NAMALWA (cell line): ENCODE data around the gene PIGV.
A peak's percentile ranks its signal among the peaks of the same experiment; 100 is the strongest.
"Not testable (repeated sequence)": the region's sequence is repeated elsewhere in the genome, so short reads cannot be mapped to it uniquely, and the experiment has no call there.

Experiments used
- DNase-seq: peaks from one replicate; pipeline ENCODE4 v3.0.0-alpha.2; 2015; ENCODE audit warnings: low spot score

The PIGV gene

GRCh38 chr1:26794391-26794790 lies 6.6 kb downstream of the PIGV start:
- DNase-seq, result no peak

- DNase-seq, result no peak
These were observed 9.9 kb downstream of the PIGV start for GRCh38 chr1:26797627-26798026.

GRCh38 chr1:26799479-26800142 lies 11.9 kb downstream of the PIGV start:
- no peak for DNase-seq

- DNase-seq, result not testable (repeated sequence)
These were observed 16.2 kb downstream of the PIGV start for GRCh38 chr1:26803932-26804331.

GRCh38 chr1:26810105-26810504 lies 22.4 kb downstream of the PIGV start:
- peak; percentile 92 for DNase-seq

GRCh38 chr1:26811057-26811456 lies 23.3 kb downstream of the PIGV start:
- no peak for DNase-seq

GRCh38 chr1:26811708-26812107 lies 24.0 kb downstream of the PIGV start:
- no peak for DNase-seq

- no peak for DNase-seq
These were observed 26.6 kb downstream of the PIGV start for GRCh38 chr1:26814377-26814776.

- DNase-seq, result no peak
These were observed 27.1 kb downstream of the PIGV start for GRCh38 chr1:26814893-26815292.

- DNase-seq, result peak; percentile 93
These were observed 33.1 kb downstream of the PIGV start for GRCh38 chr1:26820784-26821269.

- DNase-seq, result no peak
These were observed 35.1 kb downstream of the PIGV start for GRCh38 chr1:26822737-26823395.

- DNase-seq, result no peak
These were observed 37.0 kb downstream of the PIGV start for GRCh38 chr1:26824731-26825130.

- peak; percentile 65 for DNase-seq
These were observed 38.7 kb downstream of the PIGV start, which contains the start of gene ZDHHC18 for GRCh38 chr1:26826261-26827105. Gene ZDHHC18 (plus strand): TSS chr1:26826688. CDS start chr1:26826805, 117 bp downstream.

GRCh38 chr1:26827106-26827604 lies 39.4 kb downstream of the PIGV start:
- no peak for DNase-seq

- no peak for DNase-seq
These were observed 39.9 kb downstream of the PIGV start for GRCh38 chr1:26827663-26828062.

GRCh38 chr1:26828411-26828991 lies 40.8 kb downstream of the PIGV start:
- no peak for DNase-seq

GRCh38 chr1:26829184-26829911 lies 41.6 kb downstream of the PIGV start:
- DNase-seq, result no peak

- no peak for DNase-seq
These were observed 43.3 kb downstream of the PIGV start for GRCh38 chr1:26831059-26831458.

- no peak for DNase-seq
These were observed 43.9 kb downstream of the PIGV start for GRCh38 chr1:26831546-26832248.

- DNase-seq, result no peak
These were observed 44.7 kb downstream of the PIGV start for GRCh38 chr1:26832249-26832960.
